ENCODE results near the gene SND1.

The SND1 gene

DNA sequence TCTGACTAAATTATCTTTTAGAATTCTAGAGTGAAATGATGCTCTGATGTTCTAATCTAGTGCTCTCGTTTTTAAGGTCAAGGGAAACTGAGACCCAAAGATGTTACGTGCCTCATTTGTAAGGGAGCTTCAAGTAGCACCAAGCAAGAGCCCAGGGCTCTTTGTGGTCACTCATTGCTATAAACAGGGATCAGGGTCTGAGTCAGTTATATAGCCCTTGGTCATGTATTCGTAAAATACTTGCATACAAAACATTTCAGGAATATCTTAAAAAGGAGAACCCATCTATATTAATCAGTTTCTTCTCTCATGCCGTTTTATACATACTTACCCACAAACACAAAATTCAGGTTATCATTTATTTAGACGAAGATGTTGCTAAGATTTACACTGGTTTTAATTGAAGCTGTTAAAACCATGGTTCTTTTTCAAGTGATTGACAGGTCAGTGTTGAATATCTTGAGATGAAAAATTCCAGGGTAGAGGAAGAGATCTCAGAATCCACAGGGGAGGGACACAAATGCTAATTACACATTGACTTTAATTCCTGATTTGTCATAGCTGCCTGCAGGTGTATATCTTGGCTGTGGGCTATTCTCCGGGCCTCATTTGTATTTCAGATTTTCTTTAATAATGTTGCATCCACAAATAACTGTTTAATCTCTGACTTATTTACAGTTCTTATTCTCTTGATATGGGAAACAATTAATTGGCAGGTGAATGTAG is 188.4 kb downstream of the SND1 start:
- DNase-seq, result no peak

DNA sequence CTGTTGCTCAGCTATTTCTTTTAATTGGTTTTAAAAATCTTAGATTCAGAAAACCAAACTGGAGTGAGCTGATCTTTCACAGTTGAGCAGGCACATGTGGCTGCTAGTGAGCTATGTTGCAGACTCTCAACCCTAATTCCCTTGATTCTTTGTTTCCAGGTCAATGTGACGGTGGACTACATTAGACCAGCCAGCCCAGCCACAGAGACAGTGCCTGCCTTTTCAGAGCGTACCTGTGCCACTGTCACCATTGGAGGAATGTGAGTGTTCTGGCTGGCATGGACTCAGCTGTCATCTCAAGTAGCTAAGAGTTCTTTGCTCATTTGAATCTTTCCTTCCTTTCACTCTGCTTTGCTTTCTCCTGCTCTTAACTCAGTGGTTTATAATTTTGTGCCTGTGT is 192.2 kb downstream of the SND1 start:
- DNase-seq, result no peak

DNA sequence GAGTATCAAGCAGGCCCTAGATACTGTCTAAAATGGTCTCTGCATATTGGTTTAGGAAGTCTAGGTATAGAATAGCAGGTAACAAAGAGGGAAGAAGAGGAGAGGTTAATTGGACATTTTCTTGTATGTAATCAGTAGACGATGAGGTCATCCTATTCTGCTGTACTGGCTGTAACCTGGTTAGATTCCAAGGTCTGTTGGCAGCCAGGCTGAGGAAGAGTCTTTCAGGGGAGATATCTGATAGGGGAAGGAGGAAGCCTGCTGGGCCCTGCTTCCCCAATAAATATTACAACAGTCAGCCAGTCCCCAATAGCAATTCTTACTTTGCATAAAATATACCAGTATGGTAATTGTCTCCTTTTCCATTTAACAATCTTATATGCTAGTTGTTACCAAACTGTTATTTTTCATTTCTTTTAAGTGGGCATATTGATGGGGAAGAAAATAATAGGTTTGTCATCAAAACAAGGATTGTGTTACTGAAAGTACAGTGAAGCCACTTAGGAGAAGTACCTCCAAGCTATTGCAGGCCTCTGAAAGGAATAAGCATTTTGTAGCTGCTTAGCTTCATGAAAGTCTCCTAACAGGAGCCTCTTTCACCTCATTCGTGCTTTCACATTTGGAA is 192.8 kb downstream of the SND1 start:
- DNase-seq, result no peak

DNA sequence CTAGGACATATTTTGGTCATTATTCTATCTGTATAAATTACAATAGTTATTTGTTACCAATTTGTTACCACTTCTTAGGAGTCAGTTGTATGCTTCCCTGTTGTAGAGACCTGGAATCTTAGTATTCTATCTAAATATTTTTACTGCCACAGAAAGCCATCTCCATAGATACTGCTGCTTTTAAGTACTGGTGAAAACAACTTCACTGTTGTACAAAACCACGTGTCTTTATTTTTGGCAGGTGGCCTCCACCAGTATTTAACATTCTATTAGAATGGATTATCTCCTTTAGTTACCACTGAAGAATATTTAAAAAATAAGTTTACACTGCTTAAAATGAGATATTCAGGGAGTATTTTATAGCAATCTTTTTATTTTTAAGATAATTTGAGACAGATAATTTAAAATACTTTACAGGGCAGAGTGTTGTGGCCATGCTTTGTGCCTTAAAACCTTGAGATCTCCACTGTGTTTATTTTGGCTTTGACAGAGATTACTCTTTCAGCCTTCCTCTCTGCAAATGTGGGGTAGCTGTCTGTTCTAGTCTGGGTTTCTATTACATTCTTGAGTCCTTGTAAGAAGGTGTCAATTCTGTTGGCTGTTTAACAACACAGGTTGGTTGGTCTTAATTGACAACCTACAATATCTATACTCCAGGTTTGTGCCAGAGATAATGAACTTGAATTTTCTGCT is 193.7 kb downstream of the SND1 start:
- no peak for DNase-seq

DNA sequence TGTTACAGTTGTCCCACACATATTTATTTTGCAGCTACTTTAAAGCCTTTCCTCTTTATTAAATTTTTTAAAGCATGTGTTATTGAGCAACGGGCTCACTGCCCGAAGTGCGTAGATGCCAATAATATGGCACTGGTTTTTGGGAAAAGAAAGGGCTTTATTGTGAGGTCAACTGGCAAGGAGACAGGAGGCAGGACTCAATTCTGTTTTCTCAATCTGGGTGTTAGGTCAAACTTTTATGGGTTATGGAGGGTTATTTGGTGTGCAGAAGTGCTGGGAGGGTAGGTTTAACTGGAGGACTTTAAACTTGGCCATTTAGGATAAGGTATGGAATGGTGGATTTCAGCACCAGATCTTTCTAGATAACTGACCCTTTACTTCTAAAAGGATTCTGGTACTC is 195.6 kb downstream of the SND1 start:
- no peak for DNase-seq

DNA sequence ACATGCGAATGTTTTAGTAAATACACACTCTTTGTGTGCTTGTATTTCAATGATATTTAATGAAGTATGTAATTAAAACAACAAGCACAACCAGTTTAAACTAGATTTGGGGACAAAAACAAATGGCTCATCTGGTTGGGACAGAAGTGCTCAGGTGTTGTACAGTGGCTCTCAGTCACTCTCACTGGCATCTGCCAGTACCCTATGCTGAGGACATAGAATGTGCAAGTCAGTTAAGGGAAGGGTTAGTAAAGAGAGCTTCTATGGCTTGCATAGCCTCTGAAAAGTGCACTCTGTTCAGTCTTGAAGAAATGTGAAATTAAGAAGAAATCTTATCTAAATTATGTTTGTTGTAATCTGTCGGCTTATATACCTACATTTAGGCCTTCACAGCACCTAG is 196.2 kb downstream of the SND1 start:
- no peak for DNase-seq

DNA sequence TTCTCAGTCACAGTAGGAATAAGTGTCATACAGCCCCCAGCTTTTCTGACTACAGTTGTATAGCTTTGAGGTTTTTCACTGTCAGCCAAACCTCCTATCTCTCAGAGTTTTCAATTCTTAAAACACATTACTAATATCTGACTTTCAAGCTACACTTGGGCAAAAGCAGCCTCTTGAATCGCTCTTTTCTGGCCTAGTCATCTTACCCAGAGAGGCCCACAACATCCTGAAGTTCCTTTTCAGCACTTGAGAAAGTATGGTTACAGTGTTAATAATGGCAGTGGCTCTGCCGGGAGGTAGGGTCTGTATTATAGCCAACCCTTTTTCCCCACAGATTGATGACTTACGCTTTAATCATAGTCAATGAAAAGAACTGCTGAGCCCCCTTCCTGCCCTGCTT is 198.2 kb downstream of the SND1 start:
- no peak for DNase-seq

DNA sequence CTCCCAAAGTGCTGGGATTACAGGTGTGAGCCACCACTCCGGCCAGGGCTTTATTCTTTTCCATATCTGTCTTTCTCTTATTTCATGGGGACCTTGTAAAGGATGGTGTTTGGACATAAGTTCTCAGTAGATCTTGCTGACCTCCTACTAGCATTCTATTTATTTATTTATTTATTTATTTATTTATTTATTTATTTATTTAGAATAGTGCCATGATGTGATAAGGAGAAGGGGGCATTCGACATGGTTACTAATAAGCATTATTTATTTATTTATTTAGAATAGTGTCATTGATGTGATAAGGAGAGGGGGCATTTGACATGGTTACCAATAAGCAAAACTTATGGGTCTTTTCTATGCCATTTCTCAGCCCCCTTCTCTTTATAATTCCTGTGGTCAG is 202.4 kb downstream of the SND1 start:
- no peak for DNase-seq

DNA sequence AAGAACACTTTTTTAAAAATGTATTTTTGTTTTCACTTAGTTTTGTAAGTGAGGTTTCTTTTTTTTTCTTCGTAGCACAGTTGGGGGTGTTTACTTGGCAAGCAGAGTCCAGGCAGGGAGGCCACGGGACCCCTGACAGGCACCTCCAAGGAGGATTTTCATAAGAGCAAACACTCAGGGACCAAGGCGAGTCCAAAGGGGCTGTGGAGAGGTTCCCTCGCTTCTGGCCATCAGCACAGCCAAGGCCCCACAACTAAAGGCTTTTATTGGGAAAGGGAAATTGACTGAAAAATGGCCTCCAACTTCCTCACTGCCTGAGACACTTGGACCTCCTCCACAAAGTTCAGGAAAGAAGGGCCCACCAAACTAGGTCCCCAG is 205.5 kb downstream of the SND1 start:
- DNase-seq, result no peak

DNA sequence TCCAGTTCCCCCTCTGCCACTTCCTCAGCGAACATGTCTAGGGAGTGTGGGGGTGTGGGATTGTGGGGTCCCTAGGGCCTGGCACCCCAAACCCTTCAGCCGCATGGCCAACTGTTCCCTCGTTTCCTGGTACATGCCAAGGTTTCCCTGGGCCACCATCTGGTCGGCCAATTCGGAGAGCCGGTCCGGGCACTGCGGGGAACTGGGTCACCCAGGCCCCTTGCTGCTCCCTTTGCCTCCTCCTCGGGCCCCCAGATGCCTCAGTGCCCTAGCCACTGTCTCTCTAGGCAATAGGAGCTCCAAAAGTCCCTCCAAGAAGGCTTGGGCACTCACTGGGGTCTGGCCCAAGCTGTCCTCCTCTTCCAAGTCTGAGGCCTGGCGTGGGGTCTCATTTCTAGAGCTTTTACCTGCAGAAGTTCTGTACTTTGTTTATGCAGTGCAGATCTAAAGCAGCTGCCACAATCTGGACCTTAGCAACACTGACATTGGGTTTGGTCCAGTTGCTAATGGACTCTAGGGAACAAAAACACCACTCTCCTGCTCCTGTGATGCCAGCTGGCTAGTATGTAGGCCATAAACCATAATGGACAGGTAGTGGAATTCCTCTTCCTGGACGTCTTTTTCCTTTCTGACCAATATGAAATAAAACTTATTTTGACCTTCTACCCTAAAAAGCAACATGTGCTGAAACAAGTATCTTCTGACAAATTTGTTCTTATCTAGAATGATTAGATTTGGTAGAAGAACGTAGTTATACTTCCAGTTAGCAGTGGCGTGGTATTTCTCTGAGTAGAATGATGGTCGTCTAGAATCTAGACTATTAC is 206.3 kb downstream of the SND1 start:
- no peak for DNase-seq

DNA sequence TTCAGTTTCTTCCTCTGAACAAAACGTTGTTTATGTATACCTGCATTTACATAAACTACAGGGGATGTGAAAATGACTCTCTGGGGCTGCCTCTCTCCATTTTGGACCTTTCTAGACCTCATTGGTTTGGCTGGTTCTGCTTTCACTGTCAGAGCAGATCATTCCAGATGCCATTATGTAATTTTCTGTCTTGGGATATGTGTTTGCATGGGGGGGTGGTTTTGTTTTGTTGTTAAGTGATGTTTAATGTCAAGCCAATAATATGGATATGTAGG is 206.9 kb downstream of the SND1 start:
- DNase-seq, result no peak

DNA sequence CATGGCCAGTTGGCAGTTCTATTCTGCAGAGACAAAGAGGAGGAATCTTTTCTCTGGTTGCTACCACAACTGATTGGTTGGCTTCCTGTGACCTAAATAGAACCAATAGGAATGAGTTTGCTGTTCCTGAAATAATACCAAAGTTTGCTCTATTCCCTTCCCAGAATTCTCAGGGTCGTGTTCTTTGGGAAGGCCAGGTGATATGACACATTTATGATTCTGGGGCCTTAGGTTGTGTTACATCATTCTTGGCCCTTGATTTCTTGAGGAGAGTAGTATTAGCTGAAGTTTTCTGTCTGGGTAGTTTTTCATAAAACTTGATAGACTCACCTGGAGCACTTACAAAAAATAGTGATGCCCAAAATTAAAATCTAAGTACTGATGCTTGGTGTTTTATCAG is 207.3 kb downstream of the SND1 start:
- DNase-seq, result no peak

DNA sequence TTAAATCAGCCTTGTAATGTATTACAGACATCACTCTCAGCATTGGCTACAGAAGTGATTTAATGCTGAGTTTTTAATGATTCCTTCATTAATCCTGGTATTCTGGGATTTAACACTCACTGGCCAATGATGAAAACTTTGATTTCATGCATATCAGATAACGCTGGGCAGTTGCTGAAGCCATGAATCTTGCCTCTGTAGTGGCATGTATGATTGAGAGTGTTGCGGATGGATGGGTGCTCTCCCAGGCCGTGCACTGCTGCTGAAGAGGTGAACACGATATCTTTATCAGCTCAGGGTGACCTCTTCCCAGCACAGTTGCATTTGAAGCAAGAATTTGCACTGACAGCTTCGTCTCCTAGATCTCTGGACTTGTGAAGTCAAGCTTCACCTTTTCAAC is 210.5 kb downstream of the SND1 start:
- no peak for DNase-seq

DNA sequence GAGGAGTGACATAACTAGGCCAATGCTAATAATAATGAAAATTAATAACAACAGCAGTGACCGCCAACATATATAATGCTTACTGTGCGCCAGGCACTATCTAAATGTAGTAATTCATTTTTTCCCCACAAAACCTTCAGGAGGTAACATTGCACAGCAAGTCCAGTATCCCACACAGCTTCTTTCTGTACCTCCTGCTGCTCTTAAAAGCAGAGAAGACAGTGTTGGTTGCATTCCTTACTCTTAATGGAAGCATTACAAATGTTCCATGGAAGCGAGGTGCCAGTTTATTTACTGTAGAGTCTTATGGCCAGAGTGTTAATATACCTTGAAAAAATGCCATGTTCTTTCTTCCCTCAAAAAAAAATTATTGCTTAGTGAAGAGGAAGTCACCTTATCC is 211.1 kb downstream of the SND1 start:
- DNase-seq, result no peak

DNA sequence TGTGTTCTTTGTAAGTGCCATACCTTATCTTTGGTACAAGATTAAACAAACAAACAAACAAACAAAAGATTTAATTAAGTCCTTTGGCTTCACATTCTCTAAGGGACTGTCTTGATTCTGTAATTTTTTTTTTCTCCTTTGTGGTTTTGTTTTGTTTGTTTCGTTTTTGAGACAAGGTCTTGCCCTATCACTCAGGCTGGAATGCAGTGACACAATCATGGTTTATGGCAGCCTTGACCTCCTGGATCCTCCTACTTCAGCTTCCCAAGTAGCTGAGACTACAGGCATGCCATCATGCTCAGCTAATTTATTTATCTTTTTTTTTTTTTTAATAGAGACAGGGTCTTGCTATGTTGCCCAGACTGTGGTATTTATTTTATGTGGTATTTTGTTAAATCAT is 213.5 kb downstream of the SND1 start:
- no peak for DNase-seq

DNA sequence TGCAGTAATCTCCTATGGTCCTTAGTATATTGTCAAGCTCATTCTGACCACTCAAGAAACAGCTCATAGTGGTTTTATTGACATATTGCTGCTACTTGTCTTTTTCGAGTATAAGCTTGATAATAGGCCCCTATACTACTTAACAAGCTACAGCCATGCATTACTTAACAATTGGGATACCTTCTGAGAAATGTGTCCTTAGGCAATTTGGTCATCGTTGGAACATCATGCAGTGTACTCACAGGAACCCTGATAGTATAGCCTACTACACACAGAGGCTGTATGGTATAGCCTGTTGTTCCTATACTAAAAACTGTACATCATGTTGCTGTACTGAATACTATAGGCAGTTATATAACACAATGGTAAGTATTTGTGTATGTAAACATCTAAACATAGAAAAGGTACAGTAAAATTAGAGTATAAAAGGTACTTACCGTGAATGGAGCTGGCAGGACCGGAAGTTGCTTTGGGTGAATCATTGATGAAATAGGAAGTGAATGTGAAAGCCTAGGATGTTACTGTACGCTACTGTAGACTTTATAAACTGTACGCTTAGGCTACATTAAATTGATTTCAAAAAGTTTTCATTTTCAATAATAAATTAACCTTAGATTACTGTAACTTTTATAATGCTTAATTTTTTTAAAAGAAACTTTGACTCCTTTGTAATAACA is 218.4 kb downstream of the SND1 start:
- no peak for DNase-seq

DNA sequence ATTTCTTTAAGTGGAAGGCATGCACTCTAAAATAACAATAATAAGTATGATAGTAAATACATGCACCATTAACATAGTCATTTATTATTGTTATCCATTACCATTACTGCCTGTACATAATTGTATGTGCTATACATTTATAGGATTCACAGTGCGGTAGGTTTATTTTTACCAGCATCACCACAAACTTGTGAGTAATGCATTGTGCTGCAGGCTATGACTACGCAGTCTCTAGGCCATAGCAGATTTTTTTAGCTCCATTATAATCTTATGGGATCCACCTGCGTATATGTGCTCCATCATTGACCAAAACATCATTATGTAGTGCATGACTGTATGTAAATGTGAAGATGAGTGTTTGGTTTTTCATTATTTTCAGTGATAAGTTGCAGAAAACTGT is 219.2 kb downstream of the SND1 start:
- DNase-seq, result no peak

DNA sequence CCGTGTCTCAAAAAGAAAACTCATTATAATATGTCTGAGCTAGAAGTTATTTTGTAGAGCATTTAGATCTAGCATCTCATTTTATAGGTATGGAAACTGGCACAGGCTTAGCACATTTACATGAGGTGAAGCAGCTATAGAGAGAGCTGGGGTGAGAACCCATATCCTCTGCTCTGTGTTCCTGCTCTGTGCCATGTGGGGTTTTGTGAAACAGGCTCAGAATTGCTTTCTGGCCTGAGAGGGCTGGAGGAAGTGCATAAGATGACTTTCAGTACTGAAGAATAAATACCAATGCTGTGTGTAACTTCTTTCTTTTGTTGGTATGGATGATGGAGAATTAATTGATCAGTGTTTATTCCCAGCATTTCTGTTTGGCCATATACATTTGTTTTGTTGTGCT is 220.1 kb downstream of the SND1 start:
- no peak for DNase-seq

DNA sequence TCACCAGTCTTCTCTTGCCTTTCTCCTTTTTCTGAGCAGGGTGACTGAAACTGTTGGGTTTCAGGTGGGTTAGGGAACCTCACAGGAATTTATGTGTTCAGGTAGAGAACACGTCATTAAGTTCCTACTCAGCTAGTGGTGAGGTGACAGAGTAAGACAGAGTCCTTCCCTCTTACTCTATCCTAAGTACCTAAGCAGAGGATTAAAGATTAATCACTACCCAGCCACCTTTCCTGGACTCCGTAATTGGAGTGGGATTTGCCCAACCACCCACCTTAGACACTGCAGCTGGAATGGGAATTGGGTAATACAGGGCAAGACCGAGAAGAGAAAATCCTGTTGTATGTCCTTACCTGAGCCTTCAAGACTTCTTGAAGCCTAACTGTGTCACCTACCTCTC is 221.2 kb downstream of the SND1 start:
- DNase-seq, result no peak

DNA sequence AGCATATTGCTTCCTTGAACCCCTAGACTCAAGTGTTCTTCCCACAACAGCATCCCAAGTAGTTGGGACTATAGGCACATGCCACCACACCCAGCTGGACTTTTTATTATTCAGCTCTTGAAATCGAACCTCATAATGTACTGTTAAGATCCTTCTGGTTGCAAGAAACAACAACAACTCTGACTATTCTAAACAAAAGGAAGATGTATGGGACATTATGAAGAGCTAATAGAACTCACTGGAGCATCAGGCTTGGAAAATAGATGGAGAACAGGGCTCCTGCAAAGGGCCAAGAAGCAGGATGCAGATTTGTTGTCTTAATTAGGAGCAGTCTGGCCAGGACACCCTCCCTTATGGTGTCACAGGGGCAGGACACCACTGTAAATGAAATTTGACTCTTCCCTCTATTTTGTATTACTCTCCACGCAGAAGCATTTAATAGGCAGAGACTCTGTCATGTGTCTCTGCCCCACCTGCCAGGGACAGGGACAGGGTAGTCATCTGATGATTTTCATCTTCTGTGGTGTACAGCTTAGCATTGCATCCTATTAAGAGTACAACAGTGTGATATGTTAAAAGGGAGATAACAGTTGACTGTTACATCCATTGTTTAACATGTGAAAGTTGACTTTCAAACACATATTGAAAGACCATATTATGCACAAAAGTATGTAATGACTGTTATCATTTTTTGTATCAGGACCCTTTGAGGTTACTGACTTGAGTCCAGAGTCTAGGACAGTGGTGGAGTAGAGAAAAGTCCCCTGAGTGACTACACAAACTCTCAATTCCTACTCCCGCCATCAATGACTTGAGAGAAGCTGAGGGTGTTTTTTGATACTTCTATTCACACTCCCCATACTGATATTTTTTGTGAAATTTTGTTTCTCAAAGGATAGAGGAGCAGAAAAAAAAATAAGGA is 222.0 kb downstream of the SND1 start:
- DNase-seq, result no peak

DNA sequence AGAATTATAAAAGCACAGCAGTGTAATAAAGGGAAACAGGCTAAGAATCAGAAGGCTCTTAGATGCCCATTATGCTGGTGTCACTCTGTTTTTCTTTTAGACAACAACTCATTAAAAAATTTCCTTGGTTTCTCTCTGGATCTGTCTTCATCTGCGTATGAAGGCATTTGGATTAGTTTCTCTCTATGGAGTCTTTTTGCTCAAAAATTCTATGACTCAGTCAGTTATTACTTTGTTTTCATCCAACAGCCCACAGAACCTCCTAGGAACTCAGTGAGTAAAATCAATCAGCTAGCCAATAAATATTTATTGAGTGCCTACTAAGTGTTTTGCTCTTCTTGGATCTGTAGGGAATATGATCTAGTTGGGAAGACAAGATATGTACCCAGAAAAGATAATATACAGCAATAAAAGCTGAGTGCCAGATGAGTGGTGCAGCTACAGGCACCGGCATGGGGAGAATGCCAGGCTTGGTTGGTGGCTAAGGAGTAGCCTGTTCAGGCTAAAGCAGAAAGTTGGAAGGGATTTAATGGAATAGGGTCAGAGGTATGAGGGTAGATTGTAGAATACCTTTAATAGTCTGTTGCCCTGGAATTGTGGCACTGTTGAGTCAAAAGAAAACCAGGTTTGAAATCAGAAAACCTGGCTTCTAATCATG is 223.1 kb downstream of the SND1 start:
- DNase-seq, result no peak

DNA sequence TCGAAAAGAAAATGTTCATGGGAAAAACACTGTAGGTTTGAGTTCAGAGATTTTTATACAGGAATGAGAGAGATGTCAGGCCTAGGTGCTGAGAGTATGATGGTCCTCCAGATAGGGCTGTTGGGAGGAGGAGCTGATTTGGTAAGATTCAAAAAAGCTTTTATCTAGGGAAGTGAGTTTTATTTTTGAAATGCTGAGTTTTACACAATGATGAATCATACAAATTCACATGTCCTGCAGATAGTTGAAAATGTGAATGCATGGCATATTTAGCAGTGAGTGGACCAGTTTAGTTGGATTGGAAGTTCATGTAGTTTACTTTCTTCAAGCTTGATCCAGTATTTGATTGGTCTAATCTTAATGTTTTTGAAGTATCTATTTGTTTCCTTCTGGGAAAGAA is 224.4 kb downstream of the SND1 start:
- DNase-seq, result no peak

Measured in GOT3 (cell line).